Muscle layer of colon (tissue), 2 donors: ENCODE results near the gene UPK1A.

Experiments
- H3K27ac ChIP-seq: one replicate; pipeline ENCODE4 v1.7.0; 2013; ENCODE audit warnings: low read depth, mild to moderate bottlenecking, low read length, moderate library complexity
- H3K27me3 ChIP-seq, 2 donors: one replicate each; pipeline ENCODE4 v1.7.0; 2013; ENCODE audit warnings: low read length in 2 of 2, mild to moderate bottlenecking in 2 of 2; ENCODE audit not compliant: insufficient read depth in 2 of 2, control insufficient read depth in 1 of 2
- H3K36me3 ChIP-seq: one replicate; pipeline ENCODE4 v1.7.0; 2013; ENCODE audit warnings: mild to moderate bottlenecking, low read length; ENCODE audit not compliant: insufficient read depth
- H3K4me1 ChIP-seq: one replicate; pipeline ENCODE4 v1.7.0; 2013; ENCODE audit warnings: mild to moderate bottlenecking, low read length; ENCODE audit not compliant: insufficient read depth
- H3K4me3 ChIP-seq, 2 donors: one replicate each; pipeline ENCODE4 v1.7.0; 2013; ENCODE audit warnings: low read length in 2 of 2, low read depth in 1 of 2, mild to moderate bottlenecking in 1 of 2, moderate library complexity in 1 of 2
- H3K9ac ChIP-seq: one replicate; pipeline ENCODE4 v1.7.0; 2013; ENCODE audit warnings: low read length
- H3K9me3 ChIP-seq: one replicate; pipeline ENCODE4 v1.7.0; 2013; ENCODE audit warnings: mild to moderate bottlenecking, low read length
- donor health status: abdominal sarcoma.
- donor health status: Adenocarcinoma of cecum.

Gene UPK1A

GRCh38 chr19:35666251-35666913, at the start of gene UPK1A:
UPK1A (plus strand) TSS chr19:35666517; CDS start chr19:35666813, 296 bp downstream.
- Histone ChIP-seq H3K4me3 (no peak within 1 kb of the TSS), H3K4me1 (no peaks in the 10 kb centered on the region), H3K9me3 (no peaks in the 10 kb centered on the region), H3K27ac (no peak within 1 kb of the TSS), H3K27me3 (no peaks in the 10 kb centered on the region), H3K9ac (no peak within 1 kb of the TSS), H3K36me3 (peaks cover 8% of the 10 kb centered on the region)

- Histone ChIP-seq H3K4me1 (no peaks in the 10 kb centered on the region), H3K9ac (no peak overlapping the region), H3K9me3 (no peaks in the 10 kb centered on the region), H3K36me3 (no peaks in the 10 kb centered on the region), H3K27me3 (no peaks in the 10 kb centered on the region), H3K27ac (no peak overlapping the region), H3K4me3 (no peak overlapping the region)
Observed at GRCh38 chr19:35618857-35619256, 47.5 kb upstream of the UPK1A start.

GRCh38 chr19:35619290-35619923, 46.9 kb upstream of the UPK1A start:
- Histone ChIP-seq H3K36me3 (no peaks in the 10 kb centered on the region), H3K9me3 (no peaks in the 10 kb centered on the region), H3K27ac (no peak overlapping the region), H3K9ac (no peak overlapping the region), H3K27me3 (no peaks in the 10 kb centered on the region), H3K4me3 (no peak overlapping the region), H3K4me1 (no peaks in the 10 kb centered on the region)

- Histone ChIP-seq H3K27me3 (no peaks in the 10 kb centered on the region), H3K4me1 (no peaks in the 10 kb centered on the region), H3K9me3 (no peaks in the 10 kb centered on the region), H3K4me3 (no peak overlapping the region), H3K27ac (no peak overlapping the region), H3K9ac (no peak overlapping the region), H3K36me3 (no peaks in the 10 kb centered on the region)
Observed at GRCh38 chr19:35620001-35620400, 46.3 kb upstream of the UPK1A start.

- Histone ChIP-seq H3K9ac (no peak overlapping the region), H3K27ac (no peak overlapping the region), H3K4me3 (no peak overlapping the region), H3K4me1 (no peaks in the 10 kb centered on the region), H3K9me3 (no peaks in the 10 kb centered on the region), H3K27me3 (no peaks in the 10 kb centered on the region), H3K36me3 (no peaks in the 10 kb centered on the region)
Observed at GRCh38 chr19:35621708-35622107, 44.6 kb upstream of the UPK1A start.

- Histone ChIP-seq H3K9me3 (no peaks in the 10 kb centered on the region), H3K9ac (no peak overlapping the region), H3K27me3 (no peaks in the 10 kb centered on the region), H3K4me3 (no peak overlapping the region), H3K4me1 (no peaks in the 10 kb centered on the region), H3K36me3 (no peaks in the 10 kb centered on the region), H3K27ac (no peak overlapping the region)
Observed at GRCh38 chr19:35622750-35623149, 43.6 kb upstream of the UPK1A start.

- H3K9me3 ChIP-seq, result no peaks in the 10 kb centered on the region
- H3K36me3 ChIP-seq, result no peaks in the 10 kb centered on the region
- no peak overlapping the region for H3K4me3 ChIP-seq
- H3K4me1 ChIP-seq, result no peaks in the 10 kb centered on the region
- H3K27me3 ChIP-seq, result no peaks in the 10 kb centered on the region
- H3K9ac ChIP-seq, result no peak overlapping the region
- no peak overlapping the region for H3K27ac ChIP-seq
Observed at GRCh38 chr19:35623327-35624010, 42.8 kb upstream of the UPK1A start.

- peaks cover 30% of the 10 kb centered on the region for H3K36me3 ChIP-seq
- peak overlapping the region; percentile 89 for H3K9ac ChIP-seq
- peaks cover 8% of the 10 kb centered on the region for H3K4me1 ChIP-seq
- peak overlapping the region; percentile 85 to 98 for H3K4me3 ChIP-seq
- H3K27me3 ChIP-seq, result no peaks in the 10 kb centered on the region
- no peaks in the 10 kb centered on the region for H3K9me3 ChIP-seq
- peak overlapping the region; percentile 98 for H3K27ac ChIP-seq
Observed at GRCh38 chr19:35628264-35628564, 38.1 kb upstream of the UPK1A start.

- H3K9me3 ChIP-seq, result no peaks in the 10 kb centered on the region
- peak within 1 kb of the TSS; percentile 96 for H3K9ac ChIP-seq
- peaks cover 8% of the 10 kb centered on the region for H3K4me1 ChIP-seq
- H3K27ac ChIP-seq, result peak within 1 kb of the TSS; percentile 98
- H3K36me3 ChIP-seq, result peaks cover 34% of the 10 kb centered on the region
- H3K4me3 ChIP-seq, result peak within 1 kb of the TSS; percentile 97 to 98
- H3K27me3 ChIP-seq, result no peaks in the 10 kb centered on the region
Observed at GRCh38 chr19:35628565-35629331, 37.6 kb upstream of the UPK1A start, which contains the start of gene RBM42. RBM42 (plus strand) TSS chr19:35629036; CDS start chr19:35629154, 118 bp downstream.

- Histone ChIP-seq H3K36me3 (peaks cover 38% of the 10 kb centered on the region), H3K9ac (peak overlapping the region; percentile 96), H3K4me1 (peaks cover 8% of the 10 kb centered on the region), H3K9me3 (no peaks in the 10 kb centered on the region), H3K27ac (peak overlapping the region; percentile 98), H3K27me3 (no peaks in the 10 kb centered on the region), H3K4me3 (peak overlapping the region; percentile 97 to 98)
Observed at GRCh38 chr19:35629332-35629633, 37.0 kb upstream of the UPK1A start.

GRCh38 chr19:35633727-35634440, 32.4 kb upstream of the UPK1A start:
- H3K4me1 ChIP-seq, result peaks cover 8% of the 10 kb centered on the region
- no peak overlapping the region for H3K4me3 ChIP-seq
- no peaks in the 10 kb centered on the region for H3K9me3 ChIP-seq
- no peak overlapping the region for H3K9ac ChIP-seq
- peaks cover 68% of the 10 kb centered on the region for H3K36me3 ChIP-seq
- H3K27me3 ChIP-seq, result no peaks in the 10 kb centered on the region
- H3K27ac ChIP-seq, result no peak overlapping the region
